Astrocyte (in vitro differentiated cells and primary cell): ENCODE data around the gene HMSD.

Source experiments
- EZH2 ChIP-seq: IDR thresholded peaks from 2 replicates; pipeline ENCODE4 v1.6.1; 2012; ENCODE audit warnings: mild to moderate bottlenecking, low read length, inconsistent platforms; ENCODE audit not compliant: insufficient read depth
- TF ChIP-seq, protein P1 (sequence below): IDR thresholded peaks from 2 replicates; pipeline ENCODE4 v1.5.1; 2011; ENCODE audit warnings: low read depth, mild to moderate bottlenecking, inconsistent platforms, low read length, moderate library complexity; ENCODE audit not compliant: insufficient read depth

- no peak for TF ChIP-seq EZH2
- TF ChIP-seq, protein P1, sequence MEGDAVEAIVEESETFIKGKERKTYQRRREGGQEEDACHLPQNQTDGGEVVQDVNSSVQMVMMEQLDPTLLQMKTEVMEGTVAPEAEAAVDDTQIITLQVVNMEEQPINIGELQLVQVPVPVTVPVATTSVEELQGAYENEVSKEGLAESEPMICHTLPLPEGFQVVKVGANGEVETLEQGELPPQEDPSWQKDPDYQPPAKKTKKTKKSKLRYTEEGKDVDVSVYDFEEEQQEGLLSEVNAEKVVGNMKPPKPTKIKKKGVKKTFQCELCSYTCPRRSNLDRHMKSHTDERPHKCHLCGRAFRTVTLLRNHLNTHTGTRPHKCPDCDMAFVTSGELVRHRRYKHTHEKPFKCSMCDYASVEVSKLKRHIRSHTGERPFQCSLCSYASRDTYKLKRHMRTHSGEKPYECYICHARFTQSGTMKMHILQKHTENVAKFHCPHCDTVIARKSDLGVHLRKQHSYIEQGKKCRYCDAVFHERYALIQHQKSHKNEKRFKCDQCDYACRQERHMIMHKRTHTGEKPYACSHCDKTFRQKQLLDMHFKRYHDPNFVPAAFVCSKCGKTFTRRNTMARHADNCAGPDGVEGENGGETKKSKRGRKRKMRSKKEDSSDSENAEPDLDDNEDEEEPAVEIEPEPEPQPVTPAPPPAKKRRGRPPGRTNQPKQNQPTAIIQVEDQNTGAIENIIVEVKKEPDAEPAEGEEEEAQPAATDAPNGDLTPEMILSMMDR, result no peak
These were observed 43.0 kb upstream of the HMSD start for GRCh38 chr18:63906056-63906455.
